Activated T-cell treated with anti-CD3 and anti-CD28 coated beads, Interleukin-2, amount 50 U/mL, for 4 hours (primary cell): ENCODE results near the gene DDX56. TPM values are rescaled to one million over a fixed set of nuclear protein-coding genes. Genes with fewer than 3 reads are reported as not detected.

ENCODE experiments used
- ATAC-seq, 2 donors: fragments of 200-7000 bp; cut with Tn5 transposase; one replicate each; pipeline ENCODE4 v1.10.0; 2021
- DNase-seq: peaks from one replicate; pipeline ENCODE4 v3.0.0-alpha.2; 2020
- H3K27me3 Mint-ChIP-seq: one replicate; pipeline ENCODE4 v1.8.0; 2021; ENCODE audit warnings: low read depth, mixed read lengths
- H3K36me3 Mint-ChIP-seq: one replicate; pipeline ENCODE4 v1.8.0; 2022; ENCODE audit warnings: mixed read lengths; ENCODE audit not compliant: insufficient read depth
- H3K4me1 Mint-ChIP-seq: one replicate; pipeline ENCODE4 v1.8.0; 2021; ENCODE audit warnings: low read depth, mixed read lengths
- H3K4me3 Mint-ChIP-seq: one replicate; pipeline ENCODE4 v1.8.0; 2021; ENCODE audit warnings: mild to moderate bottlenecking, moderate library complexity, mixed read lengths
- H3K9me3 Mint-ChIP-seq: one replicate; pipeline ENCODE4 v1.8.0; 2021; ENCODE audit warnings: mixed read lengths
- total RNA-seq, 3 donors: library from RNA; stranded (reverse); gene quantifications; one replicate each; pipeline ENCODE4 v1.2.1, GENCODE V29; 2021

Gene DDX56
- total RNA-seq, 3 donors from 2014 or later: 224 to 239 (median 224) TPM

- peaks cover 3% of the 10 kb centered on the region for H3K36me3 Mint-ChIP-seq
- no peaks in the 10 kb centered on the region for H3K4me1 Mint-ChIP-seq
- H3K9me3 Mint-ChIP-seq: peaks cover 16% of the 10 kb centered on the region
- ATAC-seq (no peak), DNase-seq (no peak)
- peaks cover 6% of the 10 kb centered on the region for H3K27me3 Mint-ChIP-seq
- H3K4me3 Mint-ChIP-seq: no peak overlapping the region
These were observed 51.4 kb downstream of the DDX56 start for GRCh38 chr7:44522315-44522714.

GRCh38 chr7:44521347-44522095 lies 52.2 kb downstream of the DDX56 start:
- Mint-ChIP-seq H3K9me3 (peaks cover 16% of the 10 kb centered on the region), H3K36me3 (peaks cover 3% of the 10 kb centered on the region), H3K4me1 (no peaks in the 10 kb centered on the region), H3K4me3 (no peak overlapping the region), H3K27me3 (peaks cover 6% of the 10 kb centered on the region)
- DNase-seq: no peak
- ATAC-seq: no peak

- Mint-ChIP-seq H3K9me3 (peaks cover 12% of the 10 kb centered on the region), H3K36me3 (peaks cover 3% of the 10 kb centered on the region), H3K27me3 (peaks cover 6% of the 10 kb centered on the region), H3K4me3 (no peak overlapping the region), H3K4me1 (no peaks in the 10 kb centered on the region)
- ATAC-seq: no peak
- DNase-seq: no peak
These were observed 53.1 kb downstream of the DDX56 start for GRCh38 chr7:44520574-44520973.

GRCh38 chr7:44519546-44519945 lies 54.2 kb downstream of the DDX56 start:
- DNase-seq (no peak), ATAC-seq (no peak)
- Mint-ChIP-seq H3K36me3 (no peaks in the 10 kb centered on the region), H3K9me3 (peaks cover 7% of the 10 kb centered on the region), H3K4me1 (no peaks in the 10 kb centered on the region), H3K4me3 (no peak overlapping the region), H3K27me3 (peaks cover 6% of the 10 kb centered on the region)

- DNase-seq (no peak), ATAC-seq (no peak)
- no peaks in the 10 kb centered on the region for H3K4me1 Mint-ChIP-seq
- H3K27me3 Mint-ChIP-seq: peaks cover 3% of the 10 kb centered on the region
- H3K4me3 Mint-ChIP-seq: no peak overlapping the region
- no peaks in the 10 kb centered on the region for H3K36me3 Mint-ChIP-seq
- H3K9me3 Mint-ChIP-seq: peaks cover under 1% of the 10 kb centered on the region
These were observed 54.9 kb downstream of the DDX56 start for GRCh38 chr7:44518761-44519160.

- Mint-ChIP-seq H3K4me3 (no peak overlapping the region), H3K4me1 (no peaks in the 10 kb centered on the region), H3K27me3 (peaks cover 3% of the 10 kb centered on the region), H3K36me3 (no peaks in the 10 kb centered on the region), H3K9me3 (no peaks in the 10 kb centered on the region)
- no peak for ATAC-seq
- DNase-seq: no peak
These were observed 56.5 kb downstream of the DDX56 start for GRCh38 chr7:44517175-44517574.

Other genes starting within 250 kb of the DDX56 start
- gene CAMK2B, start 248.3 kb downstream of the DDX56 start, total RNA-seq: 1 to 10 TPM in 2 of 3 donors, under 1 TPM in 1; 0.33 to 1.8 (median 1.6) TPM
- 10 to 100 TPM; 68.4 to 80.3 (median 75.7) TPM for gene NUDCD3, start 83.2 kb downstream of the DDX56 start, total RNA-seq
- gene NPC1L1, start 32.6 kb downstream of the DDX56 start, total RNA-seq: under 1 TPM in 1 of 3 donors, not detected in 2; 0.03 TPM
- 10 to 100 TPM; 71.3 to 79.4 (median 71.4) TPM for gene TMED4, start 8.3 kb upstream of the DDX56 start, total RNA-seq
- 100 to 1,000 TPM in 1 of 3 donors, 10 to 100 TPM in 2; 83.0 to 105 (median 97.2) TPM for gene OGDH, start 32.7 kb upstream of the DDX56 start, total RNA-seq
- gene ZMIZ2, start 174.9 kb upstream of the DDX56 start, total RNA-seq: 100 to 1,000 TPM; 109 to 137 (median 118) TPM
- 1,000 to 10,000 TPM; 2,630 to 2,693 (median 2,657) TPM for gene PPIA, start 222.8 kb upstream of the DDX56 start, total RNA-seq